Natural killer cell treated with Interleukin-12 subunit alpha and Interleukin-12 subunit beta and Interleukin-15 and Interleukin-18, amount 100 ng/mL, for 72 hours (primary cell): ENCODE results near the gene SLC52A1. TPM values are rescaled to one million over a fixed set of nuclear protein-coding genes. Genes with fewer than 3 reads are reported as not detected.
A peak's percentile ranks its signal among the peaks of the same experiment; 100 is the strongest.

ENCODE experiments used
- ATAC-seq, 2 donors: fragments of 150-1000 bp; cut with Tn5 transposase in 1 of 2; sonication (Bioruptor Pico), chemical (Tn5 transposase) in 1 of 2; 2 replicates each; pipeline ENCODE4 v1.10.0; 2021
- DNase-seq: peaks from one replicate; pipeline ENCODE4 v3.0.0; 2022; ENCODE audit warnings: low spot score
- H3K27ac Mint-ChIP-seq, 2 donors: 1 replicate in 1 of 2; 2 replicates in 1 of 2; pipeline ENCODE4 v1.8.0; 2022; ENCODE audit warnings: mixed read lengths in 2 of 2, mild to moderate bottlenecking in 1 of 2, moderate library complexity in 1 of 2
- H3K27me3 Mint-ChIP-seq, 2 donors: 1 replicate in 1 of 2; 2 replicates in 1 of 2; pipeline ENCODE4 v1.8.0; 2022; ENCODE audit warnings: mixed read lengths in 2 of 2
- H3K36me3 Mint-ChIP-seq: one replicate; pipeline ENCODE4 v1.8.0; 2022; ENCODE audit warnings: mixed read lengths
- H3K4me1 Mint-ChIP-seq, 2 donors: 1 replicate in 1 of 2; 2 replicates in 1 of 2; pipeline ENCODE4 v1.8.0; 2022; ENCODE audit warnings: low read depth in 2 of 2, mixed read lengths in 2 of 2, mild to moderate bottlenecking in 1 of 2
- H3K4me3 Mint-ChIP-seq: one replicate; pipeline ENCODE4 v1.8.0; 2022; ENCODE audit warnings: mixed read lengths
- H3K9me3 Mint-ChIP-seq: 2 replicates; pipeline ENCODE4 v1.8.0; 2022; ENCODE audit warnings: mixed read lengths
- total RNA-seq, 2 donors: library from RNA; stranded (reverse); gene quantifications; one replicate each; pipeline ENCODE4 v1.2.3, GENCODE V29; 2022

The SLC52A1 gene
- total RNA-seq, 2 donors from 2014 or later: not detected

- Mint-ChIP-seq H3K4me1 (peaks cover 3 to 13% of the 10 kb centered on the region in 2 donors), H3K9me3 (no peaks in the 10 kb centered on the region), H3K27ac (no peak overlapping the region), H3K27me3 (no peaks in the 10 kb centered on the region), H3K36me3 (peaks cover 6% of the 10 kb centered on the region), H3K4me3 (no peak overlapping the region)
- ATAC-seq: no peak
- DNase-seq: no peak
Observed at GRCh38 chr17:5022171-5022711, 13.0 kb downstream of the SLC52A1 start.

DNA sequence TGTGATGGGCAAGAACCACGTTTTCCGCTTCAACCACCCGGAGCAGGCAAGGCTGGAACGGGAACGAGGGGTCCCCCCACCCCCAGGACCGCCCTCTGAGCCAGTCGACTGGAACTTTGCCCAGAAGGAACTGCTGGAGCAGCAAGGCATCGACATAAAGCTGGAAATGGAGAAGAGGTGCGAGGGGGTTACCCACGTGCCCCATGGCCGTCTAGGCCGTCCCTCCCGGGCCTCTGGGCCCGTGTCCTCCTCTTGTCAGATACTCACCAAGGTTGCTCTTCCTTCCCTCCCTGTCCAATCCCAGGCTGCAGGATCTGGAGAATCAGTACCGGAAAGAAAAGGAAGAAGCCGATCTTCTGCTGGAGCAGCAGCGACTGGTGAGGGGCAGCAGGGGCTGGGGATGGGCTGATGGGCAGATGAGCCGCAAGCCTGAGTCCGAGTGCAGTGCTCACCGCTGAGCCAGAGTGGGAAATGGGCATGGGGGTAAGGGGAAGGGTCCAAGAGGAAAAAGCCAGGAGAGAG lies 14.7 kb downstream of the SLC52A1 start:
- Mint-ChIP-seq H3K4me1 (peaks cover 6 to 13% of the 10 kb centered on the region in 2 donors), H3K4me3 (no peak overlapping the region), H3K27me3 (no peaks in the 10 kb centered on the region), H3K27ac (no peak overlapping the region), H3K36me3 (peaks cover 6% of the 10 kb centered on the region), H3K9me3 (no peaks in the 10 kb centered on the region)
- DNase-seq (no peak), ATAC-seq (no peak)

DNA sequence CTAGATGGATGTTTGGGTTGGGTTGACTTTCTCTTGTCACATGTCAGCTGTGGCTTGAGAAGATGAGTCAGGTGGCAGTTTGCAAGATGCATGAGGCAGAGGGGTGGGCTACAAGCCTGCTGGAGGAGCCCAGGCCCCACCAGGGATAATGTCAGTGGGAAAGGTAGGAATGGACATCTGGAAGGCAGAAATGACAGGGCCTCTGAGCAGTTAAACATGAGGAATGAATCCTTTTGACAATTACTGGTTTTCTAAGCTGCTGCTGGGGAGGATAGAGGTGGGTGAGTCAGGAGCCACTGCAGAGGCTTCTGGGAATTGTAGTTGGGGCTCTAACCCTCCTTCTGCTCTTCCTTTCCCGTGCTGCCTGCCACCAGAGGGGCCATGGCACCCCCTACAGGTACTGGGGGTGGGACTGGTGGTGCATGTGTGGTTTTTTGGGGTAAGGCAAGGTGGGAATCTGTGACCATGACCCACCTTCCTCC lies 15.7 kb downstream of the SLC52A1 start:
- Mint-ChIP-seq H3K4me3 (no peak overlapping the region), H3K36me3 (peaks cover 6% of the 10 kb centered on the region), H3K9me3 (no peaks in the 10 kb centered on the region), H3K27ac (peak overlapping the region in 1 of 2 donors; percentile 26), H3K4me1 (peaks cover 6 to 13% of the 10 kb centered on the region in 2 donors), H3K27me3 (no peaks in the 10 kb centered on the region)
- ATAC-seq: peak in 1 of 2 donors; percentile 72
- no peak for DNase-seq

- Mint-ChIP-seq H3K4me3 (no peak overlapping the region), H3K9me3 (no peaks in the 10 kb centered on the region), H3K36me3 (no peaks in the 10 kb centered on the region), H3K27ac (no peak overlapping the region), H3K27me3 (no peaks in the 10 kb centered on the region), H3K4me1 (peaks cover 16 to 17% of the 10 kb centered on the region in 2 donors)
- DNase-seq (no peak), ATAC-seq (no peak)
Observed at GRCh38 chr17:5014357-5014756, 20.9 kb downstream of the SLC52A1 start.

DNA sequence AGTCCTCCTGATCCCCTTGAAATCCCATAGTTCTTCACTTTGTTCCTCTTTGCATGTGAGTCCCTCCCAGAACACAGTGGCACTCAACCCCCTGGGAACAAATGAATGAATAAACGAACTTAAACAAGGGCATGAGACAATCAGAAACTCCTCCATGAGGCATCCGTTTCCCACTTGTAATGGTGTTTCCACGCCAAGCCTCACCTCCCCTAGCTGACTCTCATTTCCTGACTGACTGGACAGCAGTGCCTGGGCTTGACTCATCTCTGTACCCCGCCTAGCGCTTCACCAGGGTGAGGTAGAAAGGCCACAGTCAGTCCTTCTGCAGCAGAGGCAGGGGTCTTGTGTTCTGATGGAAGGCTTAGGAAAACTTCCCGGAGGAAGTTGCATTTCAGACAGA lies 23.3 kb downstream of the SLC52A1 start:
- Mint-ChIP-seq H3K9me3 (no peaks in the 10 kb centered on the region), H3K27ac (peak overlapping the region in 1 of 2 donors; percentile 81), H3K4me1 (peaks cover 9 to 13% of the 10 kb centered on the region in 2 donors), H3K36me3 (peaks cover 8% of the 10 kb centered on the region), H3K4me3 (peak overlapping the region; percentile 81), H3K27me3 (no peaks in the 10 kb centered on the region)
- ATAC-seq (peak; percentile 77 to 93), DNase-seq (no peak)

GRCh38 chr17:5003214-5003867 lies 31.9 kb downstream of the SLC52A1 start:
- Mint-ChIP-seq H3K27me3 (no peaks in the 10 kb centered on the region), H3K9me3 (no peaks in the 10 kb centered on the region), H3K36me3 (peaks cover 28% of the 10 kb centered on the region), H3K27ac (no peak overlapping the region), H3K4me3 (no peak overlapping the region), H3K4me1 (peaks cover 12 to 17% of the 10 kb centered on the region in 2 donors)
- DNase-seq (no peak), ATAC-seq (no peak)

DNA sequence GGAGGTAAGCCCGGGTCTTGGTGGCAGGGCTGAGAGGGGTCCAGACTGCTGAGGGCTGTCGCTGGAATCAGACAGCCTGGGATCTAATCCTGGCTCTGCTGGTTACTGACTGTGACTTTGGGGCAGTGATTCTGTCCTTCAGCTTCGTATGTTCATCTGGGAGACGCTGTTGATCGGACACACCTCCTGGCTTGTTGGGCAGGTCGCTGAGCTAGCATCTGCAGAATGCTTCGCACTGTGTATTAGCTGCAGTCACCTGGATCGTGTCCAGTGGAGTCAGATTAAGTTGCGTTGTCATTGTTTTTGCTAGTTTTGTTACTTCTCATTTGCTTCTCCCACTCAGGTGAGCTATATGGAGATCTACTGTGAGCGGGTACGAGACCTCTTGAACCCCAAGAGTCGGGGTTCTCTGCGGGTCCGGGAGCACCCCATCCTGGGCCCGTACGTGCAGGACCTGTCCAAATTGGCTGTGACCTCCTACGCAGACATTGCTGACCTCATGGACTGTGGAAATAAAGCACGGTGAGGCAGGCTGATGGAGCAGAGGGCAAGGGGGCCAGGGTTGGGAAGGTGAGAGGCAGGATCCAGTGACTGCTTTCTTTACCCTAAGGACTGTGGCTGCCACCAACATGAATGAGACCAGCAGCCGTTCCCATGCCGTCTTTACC lies 33.0 kb downstream of the SLC52A1 start:
- Mint-ChIP-seq H3K27me3 (no peaks in the 10 kb centered on the region), H3K4me3 (no peak overlapping the region), H3K9me3 (no peaks in the 10 kb centered on the region), H3K4me1 (peaks cover 12 to 17% of the 10 kb centered on the region in 2 donors), H3K27ac (no peak overlapping the region), H3K36me3 (peaks cover 19% of the 10 kb centered on the region)
- ATAC-seq (no peak), DNase-seq (no peak)

DNA sequence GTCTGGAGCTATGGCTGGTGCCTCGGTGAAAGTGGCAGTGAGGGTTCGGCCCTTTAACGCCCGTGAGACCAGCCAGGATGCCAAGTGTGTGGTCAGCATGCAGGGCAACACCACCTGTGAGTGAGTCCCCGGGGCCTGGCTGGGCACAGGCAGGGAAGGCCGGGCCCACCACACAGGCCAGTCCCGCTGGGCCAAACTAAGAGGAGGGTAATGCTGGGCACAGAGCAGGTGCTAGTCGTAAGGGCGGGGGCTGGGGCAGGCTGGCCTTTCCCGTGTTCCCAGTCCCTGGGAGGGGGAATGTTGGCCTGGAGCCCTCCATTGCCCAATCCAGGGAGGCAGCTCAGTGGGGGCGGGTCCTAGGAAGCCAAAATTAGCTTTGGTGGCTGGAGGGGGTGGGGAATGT lies 35.0 kb downstream of the SLC52A1 start:
- no peak for DNase-seq
- ATAC-seq: no peak
- Mint-ChIP-seq H3K9me3 (no peaks in the 10 kb centered on the region), H3K36me3 (peaks cover 16% of the 10 kb centered on the region), H3K4me1 (peaks cover 13 to 21% of the 10 kb centered on the region in 2 donors), H3K4me3 (no peak overlapping the region), H3K27ac (peak overlapping the region in 1 of 2 donors; percentile 79), H3K27me3 (peaks cover 0 to 1% of the 10 kb centered on the region in 2 donors)

- Mint-ChIP-seq H3K27me3 (peaks cover 0 to 6% of the 10 kb centered on the region in 2 donors), H3K36me3 (peaks cover 9% of the 10 kb centered on the region), H3K27ac (peak overlapping the region; percentile 17 to 79), H3K9me3 (no peaks in the 10 kb centered on the region), H3K4me3 (peak overlapping the region; percentile 76), H3K4me1 (peaks cover 17 to 21% of the 10 kb centered on the region in 2 donors)
- DNase-seq (no peak), ATAC-seq (no peak)
Observed at GRCh38 chr17:4999430-5000093, 35.7 kb downstream of the SLC52A1 start.

GRCh38 chr17:4998732-4999429 lies 36.3 kb downstream of the SLC52A1 start:
- DNase-seq (no peak), ATAC-seq (no peak)
- Mint-ChIP-seq H3K4me3 (peak overlapping the region; percentile 76), H3K36me3 (peaks cover 2% of the 10 kb centered on the region), H3K27me3 (peaks cover 0 to 6% of the 10 kb centered on the region in 2 donors), H3K27ac (peak overlapping the region; percentile 17 to 79), H3K4me1 (peaks cover 17 to 21% of the 10 kb centered on the region in 2 donors), H3K9me3 (no peaks in the 10 kb centered on the region)

DNA sequence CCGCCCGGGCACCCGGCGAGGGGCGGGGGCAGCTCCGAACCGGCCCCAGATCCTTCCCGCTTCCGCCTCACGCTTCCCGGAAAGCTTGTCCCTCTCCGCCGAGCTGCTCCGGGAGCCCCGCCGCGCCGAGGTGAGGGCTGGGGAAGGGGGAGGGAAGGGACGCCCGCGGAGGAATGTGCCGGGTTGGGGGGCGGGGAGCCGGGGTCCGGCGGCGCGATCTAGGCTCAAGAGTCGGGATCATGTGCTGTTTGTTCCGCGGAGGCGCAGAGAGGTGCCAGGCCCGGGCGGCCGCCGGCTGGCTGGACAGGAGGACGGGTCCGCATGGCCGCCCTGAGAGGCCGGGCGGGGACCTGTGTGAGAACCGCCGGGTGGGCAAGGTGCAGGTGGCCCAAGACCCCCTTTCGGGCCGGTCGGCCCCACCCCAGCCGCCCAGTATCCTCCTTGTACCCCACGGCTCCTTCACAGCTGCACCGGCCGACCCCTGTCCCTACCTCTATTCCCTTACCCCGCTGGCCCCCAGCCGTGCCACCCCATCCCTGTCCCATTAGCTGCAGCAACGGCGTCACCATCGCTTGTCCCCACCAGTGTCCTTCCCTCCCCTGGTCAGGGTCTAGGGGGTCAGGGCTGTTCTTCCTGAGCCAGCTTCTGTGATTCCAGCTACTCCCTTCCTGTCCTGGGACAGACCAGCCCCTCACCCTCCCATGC lies 37.0 kb downstream of the SLC52A1 start:
- H3K9me3 Mint-ChIP-seq: no peaks in the 10 kb centered on the region
- peak overlapping the region; percentile 76 for H3K4me3 Mint-ChIP-seq
- ATAC-seq (peak; percentile 0 to 15), DNase-seq (no peak)
- peak overlapping the region in 1 of 2 donors; percentile 79 for H3K27ac Mint-ChIP-seq
- peaks cover 0 to 6% of the 10 kb centered on the region in 2 donors for H3K27me3 Mint-ChIP-seq
- H3K36me3 Mint-ChIP-seq: no peaks in the 10 kb centered on the region
- H3K4me1 Mint-ChIP-seq: peaks cover 17 to 21% of the 10 kb centered on the region in 2 donors

GRCh38 chr17:4997302-4998026 lies 37.8 kb downstream of the SLC52A1 start, which contains the start of the genes INCA1 and KIF1C:
Gene INCA1, minus strand, starts transcription at chr17:4997522. Its CDS starts 3,085 bp downstream, at chr17:4994437.
Gene KIF1C, plus strand, starts transcription at chr17:4997950. Its CDS starts 2,297 bp downstream, at chr17:5000247.
- Mint-ChIP-seq H3K9me3 (no peaks in the 10 kb centered on the region), H3K27me3 (peaks cover 0 to 6% of the 10 kb centered on the region in 2 donors), H3K4me1 (peaks cover 17 to 21% of the 10 kb centered on the region in 2 donors), H3K27ac (peak within 1 kb of the TSS; percentile 17 to 80), H3K36me3 (no peaks in the 10 kb centered on the region), H3K4me3 (peak within 1 kb of the TSS; percentile 83)
- ATAC-seq (peak; percentile 96 to 98), DNase-seq (peak; percentile 92)
